ENCODE results near the gene PARM1.

GRCh38 chr4:75038376-75038775 is 105.5 kb downstream of the PARM1 start:
- TF ChIP-seq CTCF (IDR thresholded peaks at IDR 0.05) (no peak), POLR2A (IDR thresholded peaks at IDR 0.05; ENCODE audit: low read depth) (no peak), POLR2AphosphoS5 (IDR thresholded peaks at IDR 0.05) (no peak)

Measured in esophagus muscularis mucosa (tissue), 3 donors.